Stimulated activated naive B cell treated with anti-CD40 and anti-IgM and Interleukin-4, amounts not matched to agents 10 μg/mL and 1 μg/mL and 100 μg/mL, for 72 hours (primary cell): Measurements from ENCODE around the gene DLK1.

Source experiments
- ATAC-seq, 2 donors: fragments of 150-1000 bp; cut with Tn5 transposase; replicated peaks; 2 replicates each; pipeline ENCODE4 v1.10.0; 2021; ENCODE audit warnings: moderate library complexity in 1 of 2
- DNase-seq: peaks from one replicate; pipeline ENCODE4 v3.0.0; 2021
- H3K27ac Mint-ChIP-seq: one replicate; pipeline ENCODE4 v1.8.0; 2022; ENCODE audit warnings: mild to moderate bottlenecking, mixed read lengths
- H3K27me3 Mint-ChIP-seq, 2 donors: one replicate each; pipeline ENCODE4 v1.8.0; 2022; ENCODE audit warnings: mixed read lengths in 2 of 2
- H3K36me3 Mint-ChIP-seq, 2 donors: one replicate each; pipeline ENCODE4 v1.8.0; 2022; ENCODE audit warnings: mixed read lengths in 2 of 2, mild to moderate bottlenecking in 1 of 2
- H3K4me1 Mint-ChIP-seq, 2 donors: one replicate each; pipeline ENCODE4 v1.8.0; 2022; ENCODE audit warnings: mixed read lengths in 2 of 2, mild to moderate bottlenecking in 1 of 2
- H3K4me3 Mint-ChIP-seq, 2 donors: one replicate each; pipeline ENCODE4 v1.8.0; 2022; ENCODE audit warnings: mild to moderate bottlenecking in 2 of 2, mixed read lengths in 2 of 2, moderate library complexity in 1 of 2
- H3K9me3 Mint-ChIP-seq, 2 donors: one replicate each; pipeline ENCODE4 v1.8.0; 2022; ENCODE audit warnings: mixed read lengths in 2 of 2, mild to moderate bottlenecking in 1 of 2

The DLK1 gene

DNA sequence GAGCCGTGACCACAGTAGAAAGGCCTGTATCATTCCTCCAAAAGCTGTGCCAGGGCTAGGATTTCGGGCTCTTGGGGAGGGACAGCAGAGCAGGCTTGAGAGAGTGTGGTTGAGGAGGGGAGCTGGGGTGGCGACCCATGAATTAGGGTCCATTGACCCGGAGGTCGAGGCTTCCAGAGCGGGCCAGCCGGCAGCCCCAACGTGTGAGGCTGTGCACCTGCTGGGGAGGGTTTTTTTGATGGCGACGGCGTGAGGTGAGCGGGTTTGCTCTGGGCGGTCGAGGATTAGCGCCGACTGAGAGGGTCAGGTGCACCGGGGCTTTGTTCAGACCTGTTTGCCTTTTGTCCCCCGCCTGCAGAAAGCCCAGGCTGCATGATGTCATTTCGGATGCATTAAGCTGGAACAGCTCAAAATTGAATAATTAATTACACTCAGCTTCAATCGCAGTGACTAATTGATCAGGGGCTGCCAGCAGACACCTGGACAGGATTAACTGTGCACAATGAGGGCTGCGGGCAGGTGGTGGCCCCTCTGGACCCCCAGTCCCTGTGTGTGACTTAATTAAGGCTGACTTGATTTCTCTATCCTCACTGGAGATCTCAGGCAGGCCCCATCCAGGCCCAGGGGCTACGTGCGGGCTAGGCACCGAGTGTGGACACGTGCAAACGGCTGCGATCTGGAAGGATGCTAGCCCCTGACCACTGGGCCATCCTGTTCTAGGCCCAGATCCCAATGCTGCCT lies 57.1 kb downstream of the DLK1 start:
- peaks cover 5 to 22% of the 10 kb centered on the region in 2 donors for H3K27me3 Mint-ChIP-seq

DNA sequence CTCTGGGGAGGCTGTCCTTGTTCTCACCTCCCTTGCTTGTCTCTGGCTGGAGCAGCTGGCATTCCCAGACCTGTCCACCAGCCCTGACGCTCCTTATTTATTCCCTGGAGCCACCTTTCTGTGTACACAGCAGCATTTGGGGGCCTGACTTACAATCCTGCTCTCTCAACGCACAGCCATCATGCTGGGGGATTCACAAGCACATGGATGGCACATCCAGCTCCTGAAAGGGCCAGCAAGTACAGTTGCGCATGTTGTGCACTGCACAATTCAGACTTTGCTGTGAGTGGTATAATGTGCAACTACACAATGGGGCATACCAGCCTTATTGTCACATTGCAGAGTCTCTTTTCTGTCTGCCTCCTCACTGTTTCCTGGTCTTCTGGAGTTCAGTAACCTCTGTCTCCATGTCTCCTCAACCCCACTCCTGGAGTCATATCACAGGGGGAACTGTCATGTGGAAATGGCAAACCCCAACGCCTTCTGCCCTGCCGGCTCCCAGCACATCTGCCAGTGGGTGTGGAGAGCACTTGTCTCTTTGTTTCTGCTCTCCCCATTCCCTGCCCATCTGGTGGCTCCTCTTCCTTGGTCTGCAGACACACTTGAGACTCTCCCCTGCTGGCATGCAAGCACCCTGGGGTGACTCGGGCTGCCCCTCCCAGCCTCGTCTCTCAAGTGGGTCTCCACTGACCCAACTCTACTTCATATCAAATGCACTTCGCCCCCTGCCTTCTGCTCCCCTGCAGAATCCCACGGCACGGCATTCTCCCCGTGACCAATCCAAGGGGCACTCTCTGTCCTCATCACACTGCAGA lies 58.0 kb downstream of the DLK1 start:
- H3K4me3 Mint-ChIP-seq = no peak overlapping the region
- H3K9me3 Mint-ChIP-seq = no peaks in the 10 kb centered on the region
- H3K36me3 Mint-ChIP-seq = no peaks in the 10 kb centered on the region
- H3K4me1 Mint-ChIP-seq = no peaks in the 10 kb centered on the region
- no peak for DNase-seq
- no peak overlapping the region for H3K27ac Mint-ChIP-seq
- H3K27me3 Mint-ChIP-seq = peaks cover 5 to 25% of the 10 kb centered on the region in 2 donors
- ATAC-seq = no peak

More for the DNA sequence above, 57.1 kb downstream of the DLK1 start:
- H3K27ac Mint-ChIP-seq = no peak overlapping the region
- no peak for DNase-seq
- no peak overlapping the region for H3K4me3 Mint-ChIP-seq
- no peaks in the 10 kb centered on the region for H3K36me3 Mint-ChIP-seq
- no peak for ATAC-seq
- H3K9me3 Mint-ChIP-seq = no peaks in the 10 kb centered on the region
- H3K4me1 Mint-ChIP-seq = no peaks in the 10 kb centered on the region

GRCh38 chr14:100785338-100785615 lies 58.6 kb downstream of the DLK1 start:
- Mint-ChIP-seq H3K27ac (no peak overlapping the region), H3K4me1 (no peaks in the 10 kb centered on the region), H3K27me3 (peaks cover 5 to 21% of the 10 kb centered on the region in 2 donors), H3K9me3 (no peaks in the 10 kb centered on the region), H3K4me3 (no peak overlapping the region), H3K36me3 (no peaks in the 10 kb centered on the region)
- ATAC-seq (no peak), DNase-seq (no peak)

- Mint-ChIP-seq H3K27me3 (peaks cover 4 to 18% of the 10 kb centered on the region in 2 donors), H3K4me3 (no peak overlapping the region), H3K27ac (no peak overlapping the region), H3K4me1 (no peaks in the 10 kb centered on the region), H3K9me3 (no peaks in the 10 kb centered on the region), H3K36me3 (no peaks in the 10 kb centered on the region)
- DNase-seq (no peak), ATAC-seq (no peak)
Measured at GRCh38 chr14:100785626-100786025, 58.9 kb downstream of the DLK1 start.

GRCh38 chr14:100786131-100786530 lies 59.4 kb downstream of the DLK1 start:
- H3K27me3 Mint-ChIP-seq = peaks cover 0 to 13% of the 10 kb centered on the region in 2 donors
- H3K36me3 Mint-ChIP-seq = no peaks in the 10 kb centered on the region
- no peaks in the 10 kb centered on the region for H3K9me3 Mint-ChIP-seq
- ATAC-seq (no peak), DNase-seq (no peak)
- no peak overlapping the region for H3K4me3 Mint-ChIP-seq
- H3K4me1 Mint-ChIP-seq = no peaks in the 10 kb centered on the region
- H3K27ac Mint-ChIP-seq = no peak overlapping the region

DNA sequence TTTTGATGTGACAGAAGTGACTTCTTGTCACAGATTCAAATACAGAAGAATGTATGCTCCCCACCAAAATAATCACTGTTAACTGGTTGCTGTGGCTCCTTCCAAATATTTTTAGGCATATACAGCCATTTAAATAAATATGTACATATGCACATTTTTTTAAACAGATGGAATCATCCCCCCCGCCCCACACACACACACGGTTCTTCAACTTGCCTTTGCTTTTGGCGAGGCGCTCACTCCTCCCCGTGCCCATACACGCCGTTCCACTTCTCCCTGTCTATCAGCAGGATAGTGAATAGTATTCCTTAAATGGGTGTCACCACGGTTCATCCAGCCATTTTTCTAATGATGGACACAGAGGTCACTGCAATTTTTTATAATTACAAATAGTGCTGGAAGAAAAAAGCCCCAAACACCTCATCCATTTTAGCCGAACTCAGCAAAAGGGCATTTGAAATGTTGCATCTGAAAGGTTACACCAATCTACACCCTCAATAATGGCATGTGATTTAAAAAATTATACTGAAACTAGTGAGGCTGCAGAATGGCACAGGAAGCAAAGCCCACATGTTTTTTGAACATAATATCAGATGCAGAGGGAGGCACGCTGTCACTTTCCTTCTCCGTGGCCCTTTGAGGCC lies 60.0 kb downstream of the DLK1 start:
- no peaks in the 10 kb centered on the region for H3K9me3 Mint-ChIP-seq
- no peak overlapping the region for H3K4me3 Mint-ChIP-seq
- no peaks in the 10 kb centered on the region for H3K4me1 Mint-ChIP-seq
- H3K36me3 Mint-ChIP-seq = no peaks in the 10 kb centered on the region
- ATAC-seq (no peak), DNase-seq (no peak)
- H3K27me3 Mint-ChIP-seq = peaks cover 0 to 13% of the 10 kb centered on the region in 2 donors
- H3K27ac Mint-ChIP-seq = no peak overlapping the region

DNA sequence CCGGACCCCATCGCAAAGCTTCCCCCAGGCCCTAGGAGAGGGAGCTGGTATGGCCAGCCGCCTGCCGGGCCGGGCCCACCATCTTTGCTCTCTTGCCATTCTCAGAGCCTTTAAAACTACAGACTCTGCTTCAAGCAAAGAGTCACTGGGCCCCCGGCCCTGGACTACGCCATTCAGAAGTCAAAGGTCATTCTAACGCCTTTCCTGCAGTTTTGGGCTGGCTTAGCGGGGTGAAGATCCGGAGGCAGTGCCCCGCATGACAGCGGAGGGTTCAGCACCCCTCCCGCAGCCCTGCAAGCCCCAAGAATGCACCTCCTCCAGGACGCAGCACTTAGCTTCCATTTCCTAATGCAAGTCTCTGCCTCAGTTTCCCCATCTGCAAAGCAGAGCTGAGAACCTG lies 61.0 kb downstream of the DLK1 start:
- no peak overlapping the region for H3K4me3 Mint-ChIP-seq
- no peak for ATAC-seq
- no peak overlapping the region for H3K27ac Mint-ChIP-seq
- no peaks in the 10 kb centered on the region for H3K9me3 Mint-ChIP-seq
- no peak for DNase-seq
- H3K27me3 Mint-ChIP-seq = peaks cover 0 to 17% of the 10 kb centered on the region in 2 donors
- no peaks in the 10 kb centered on the region for H3K4me1 Mint-ChIP-seq
- no peaks in the 10 kb centered on the region for H3K36me3 Mint-ChIP-seq
